RWPE2 (cell line): Measurements from ENCODE around the gene FAM98B.

ENCODE experiments used
- ATAC-seq: fragments of 200-7000 bp; cut with Tn5 transposase; 3 replicates; pipeline ENCODE4 v1.9.1; 2021; ENCODE audit warnings: low read depth
- DNase-seq: peaks from one replicate; pipeline ENCODE4 v3.0.0-alpha.2; 2020; ENCODE audit warnings: low spot score
- H3K27ac ChIP-seq: fragments of 450-650 bp; 2 replicates; pipeline ENCODE4 v1.5.1; 2017; ENCODE audit warnings: mild to moderate bottlenecking; ENCODE audit not compliant: poor library complexity, severe bottlenecking
- H3K27me3 ChIP-seq: fragments of 250-450 bp; sonication (Bioruptor Pico); 2 replicates; pipeline ENCODE4 v1.5.1; 2021; ENCODE audit warnings: mild to moderate bottlenecking, moderate library complexity; ENCODE audit not compliant: insufficient read depth, poor library complexity, severe bottlenecking
- H3K36me3 ChIP-seq: fragments of 250-450 bp; sonication (Bioruptor Pico); 2 replicates; pipeline ENCODE4 v1.5.1; 2020; ENCODE audit warnings: low read depth, mild to moderate bottlenecking, moderate library complexity
- H3K4me1 ChIP-seq: fragments of 250-450 bp; sonication (Bioruptor Pico); 2 replicates; pipeline ENCODE4 v1.5.1; 2021; ENCODE audit warnings: mild to moderate bottlenecking, moderate library complexity; ENCODE audit not compliant: insufficient read depth, poor library complexity, severe bottlenecking
- H3K4me3 ChIP-seq: fragments of 250-450 bp; sonication (Bioruptor Pico); 2 replicates; pipeline ENCODE4 v1.5.1; 2021; ENCODE audit warnings: mild to moderate bottlenecking, moderate library complexity; ENCODE audit not compliant: severe bottlenecking
- H3K9me3 ChIP-seq: fragments of 250-450 bp; sonication (Bioruptor Pico); 2 replicates; pipeline ENCODE4 v1.5.1; 2021; ENCODE audit warnings: mild to moderate bottlenecking, moderate library complexity; ENCODE audit not compliant: severe bottlenecking
- TF ChIP-seq, protein P1 (sequence below): fragments of 450-650 bp; IDR thresholded peaks from one replicate; pipeline ENCODE4 v1.5.1; 2017; ENCODE audit warnings: mild to moderate bottlenecking, moderate library complexity; ENCODE audit not compliant: poor library complexity, severe bottlenecking

FAM98B gene

DNA sequence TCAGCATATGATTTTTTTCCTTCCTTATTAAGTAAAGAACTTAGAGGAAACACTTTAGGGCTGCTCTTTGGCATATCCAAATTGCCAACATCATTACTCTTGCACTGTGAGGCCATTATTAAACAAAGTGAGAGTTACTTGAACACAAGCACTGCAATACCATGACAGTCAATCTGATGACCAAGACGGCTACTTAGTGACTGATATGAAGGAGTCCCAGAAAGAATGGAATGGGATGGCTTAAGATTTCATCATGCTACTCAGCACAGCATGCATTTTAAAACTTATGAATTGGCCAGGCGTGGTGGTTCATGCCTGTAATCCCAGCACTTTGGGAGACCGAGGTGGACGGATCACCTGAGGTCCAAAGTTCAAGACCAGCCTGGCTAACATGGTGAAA, 55.2 kb downstream of the FAM98B start:
- H3K4me3 ChIP-seq = no peak overlapping the region
- DNase-seq = no peak
- H3K27ac ChIP-seq = no peak overlapping the region
- no peaks in the 10 kb centered on the region for H3K36me3 ChIP-seq
- TF ChIP-seq, protein P1, sequence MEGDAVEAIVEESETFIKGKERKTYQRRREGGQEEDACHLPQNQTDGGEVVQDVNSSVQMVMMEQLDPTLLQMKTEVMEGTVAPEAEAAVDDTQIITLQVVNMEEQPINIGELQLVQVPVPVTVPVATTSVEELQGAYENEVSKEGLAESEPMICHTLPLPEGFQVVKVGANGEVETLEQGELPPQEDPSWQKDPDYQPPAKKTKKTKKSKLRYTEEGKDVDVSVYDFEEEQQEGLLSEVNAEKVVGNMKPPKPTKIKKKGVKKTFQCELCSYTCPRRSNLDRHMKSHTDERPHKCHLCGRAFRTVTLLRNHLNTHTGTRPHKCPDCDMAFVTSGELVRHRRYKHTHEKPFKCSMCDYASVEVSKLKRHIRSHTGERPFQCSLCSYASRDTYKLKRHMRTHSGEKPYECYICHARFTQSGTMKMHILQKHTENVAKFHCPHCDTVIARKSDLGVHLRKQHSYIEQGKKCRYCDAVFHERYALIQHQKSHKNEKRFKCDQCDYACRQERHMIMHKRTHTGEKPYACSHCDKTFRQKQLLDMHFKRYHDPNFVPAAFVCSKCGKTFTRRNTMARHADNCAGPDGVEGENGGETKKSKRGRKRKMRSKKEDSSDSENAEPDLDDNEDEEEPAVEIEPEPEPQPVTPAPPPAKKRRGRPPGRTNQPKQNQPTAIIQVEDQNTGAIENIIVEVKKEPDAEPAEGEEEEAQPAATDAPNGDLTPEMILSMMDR = no peak
- ATAC-seq = no peak
- H3K27me3 ChIP-seq = peaks cover 4% of the 10 kb centered on the region
- no peaks in the 10 kb centered on the region for H3K4me1 ChIP-seq
- no peaks in the 10 kb centered on the region for H3K9me3 ChIP-seq

DNA sequence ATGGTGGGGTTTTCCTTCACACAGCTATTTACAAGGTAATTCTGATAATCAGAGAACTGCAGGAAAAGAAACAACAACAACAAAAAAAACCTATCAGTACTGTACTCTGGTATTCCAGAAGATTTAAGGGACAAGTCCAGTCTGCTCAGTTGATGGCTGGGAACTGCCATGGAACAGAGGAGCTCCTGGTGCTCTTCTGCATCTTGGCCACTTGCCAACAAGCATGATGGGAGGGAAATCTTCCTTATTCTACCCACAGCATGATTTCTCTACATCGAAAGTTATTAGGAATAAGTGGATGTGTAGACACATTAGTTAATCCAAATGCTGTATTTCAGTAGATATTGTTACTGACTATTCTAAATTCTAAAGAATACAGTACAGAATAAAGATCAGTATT, 59.0 kb downstream of the FAM98B start:
- TF ChIP-seq, protein P1 = no peak
- DNase-seq (no peak), ATAC-seq (no peak)
- no peak overlapping the region for H3K4me3 ChIP-seq
- H3K36me3 ChIP-seq = no peaks in the 10 kb centered on the region
- no peaks in the 10 kb centered on the region for H3K4me1 ChIP-seq
- no peak overlapping the region for H3K27ac ChIP-seq
- H3K9me3 ChIP-seq = no peaks in the 10 kb centered on the region
- peaks cover 4% of the 10 kb centered on the region for H3K27me3 ChIP-seq

DNA sequence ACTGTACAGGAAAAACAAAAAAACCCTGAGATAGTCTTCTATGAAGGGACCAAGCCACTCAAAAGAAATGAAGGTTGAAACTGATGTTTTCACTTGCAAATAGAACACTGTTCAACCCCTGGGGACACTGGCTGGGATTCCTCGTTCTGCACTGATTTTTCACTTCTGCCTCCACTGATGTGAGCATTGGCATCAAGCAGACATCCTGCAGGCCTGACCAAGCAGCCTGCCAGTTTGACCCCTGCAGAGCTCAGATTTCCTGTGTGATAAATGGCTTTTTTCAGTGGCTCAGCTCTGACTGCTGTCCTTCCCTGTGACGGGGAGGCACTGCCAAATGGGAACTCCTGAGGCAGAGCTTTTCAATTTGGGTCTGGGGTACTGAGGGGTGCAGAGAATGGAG, 60.7 kb downstream of the FAM98B start:
- DNase-seq = no peak
- TF ChIP-seq, protein P1 = no peak
- Histone ChIP-seq H3K4me1 (no peaks in the 10 kb centered on the region), H3K27ac (no peak overlapping the region), H3K4me3 (no peak overlapping the region), H3K9me3 (no peaks in the 10 kb centered on the region), H3K27me3 (peaks cover 15% of the 10 kb centered on the region), H3K36me3 (no peaks in the 10 kb centered on the region)
- ATAC-seq = no peak

DNA sequence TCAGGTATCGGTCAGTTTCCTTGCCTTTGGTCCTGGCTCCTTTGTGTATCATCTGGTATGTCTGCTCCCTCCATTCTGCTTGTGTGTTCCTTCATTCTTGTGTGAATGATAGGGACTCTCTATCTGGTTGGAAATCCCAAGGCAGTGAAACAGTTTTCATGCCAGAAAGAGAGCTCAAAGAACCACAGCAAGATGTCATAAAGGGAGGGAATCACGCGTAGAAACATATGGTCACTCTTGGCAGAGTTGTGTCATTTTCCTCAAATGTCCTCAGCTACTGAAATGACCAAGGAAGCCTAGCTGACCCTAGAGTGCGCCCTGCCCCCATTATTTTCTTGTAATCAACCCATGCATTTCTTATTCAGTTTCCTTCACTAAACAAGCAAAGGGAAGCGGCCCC, 62.7 kb downstream of the FAM98B start:
- H3K4me1 ChIP-seq = no peaks in the 10 kb centered on the region
- TF ChIP-seq, protein P1 = no peak
- no peaks in the 10 kb centered on the region for H3K9me3 ChIP-seq
- no peak overlapping the region for H3K27ac ChIP-seq
- no peak for DNase-seq
- H3K36me3 ChIP-seq = no peaks in the 10 kb centered on the region
- ATAC-seq = no peak
- no peak overlapping the region for H3K4me3 ChIP-seq
- H3K27me3 ChIP-seq = peaks cover 32% of the 10 kb centered on the region

DNA sequence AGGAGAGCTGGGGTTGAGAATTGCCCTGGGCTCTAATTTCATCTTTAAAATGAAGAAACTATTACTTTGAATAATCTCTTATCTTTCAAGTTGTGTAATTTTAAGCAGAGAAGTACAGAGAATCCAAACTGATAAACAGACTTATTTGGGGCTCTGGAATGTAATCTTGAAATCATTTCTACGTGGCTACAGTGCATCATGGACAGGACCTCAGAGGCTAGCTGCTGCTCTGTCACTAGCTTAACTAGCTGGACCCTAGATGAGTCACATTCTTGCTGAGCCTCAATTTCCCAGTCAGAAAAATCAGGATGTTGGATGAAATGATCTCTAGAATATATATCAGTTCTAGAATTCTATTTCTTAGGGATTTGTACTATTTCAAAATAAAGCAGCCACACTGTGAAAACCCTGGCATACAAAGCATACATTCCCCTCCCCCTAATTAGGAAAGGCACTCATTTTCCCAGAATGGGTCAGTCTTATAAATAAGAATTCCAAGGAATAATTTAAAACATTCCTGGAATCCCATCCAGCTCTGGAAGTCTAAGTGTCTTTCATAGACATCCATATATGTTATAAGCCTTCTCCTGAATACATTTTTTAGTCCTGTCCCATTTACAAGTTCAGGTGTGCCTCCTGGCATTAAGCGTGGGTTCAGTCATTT, 63.5 kb downstream of the FAM98B start:
- no peaks in the 10 kb centered on the region for H3K9me3 ChIP-seq
- ATAC-seq (no peak), DNase-seq (no peak)
- TF ChIP-seq, protein P1 = no peak
- H3K27ac ChIP-seq = no peak overlapping the region
- no peaks in the 10 kb centered on the region for H3K4me1 ChIP-seq
- H3K36me3 ChIP-seq = no peaks in the 10 kb centered on the region
- no peak overlapping the region for H3K4me3 ChIP-seq
- peaks cover 32% of the 10 kb centered on the region for H3K27me3 ChIP-seq
